HepG2 (cell line): ENCODE data around the gene SLC22A7. TPM values are rescaled to one million over a fixed set of nuclear protein-coding genes. Genes with fewer than 3 reads are reported as not detected.

Experiments
- DZIP1 ChIP-seq: sonication (generic); formaldehyde crosslinking; IDR thresholded peaks from 2 replicates; pipeline ENCODE4 v1.5.0; 2020; ENCODE audit warnings: mild to moderate bottlenecking, missing genetic modification reagents
- IKZF4 ChIP-seq: sonication (generic); formaldehyde crosslinking; IDR thresholded peaks from 2 replicates; pipeline ENCODE4 v1.5.1; 2020; ENCODE audit warnings: borderline replicate concordance, mild to moderate bottlenecking, low read depth, missing genetic modification reagents; ENCODE audit errors: not compliant biosample characterization
- JUND ChIP-seq: sonication (generic); formaldehyde crosslinking; IDR thresholded peaks from 2 replicates; pipeline ENCODE4 v1.8.0; 2022; ENCODE audit warnings: mild to moderate bottlenecking, missing genetic modification reagents
- KLF6 ChIP-seq: IDR thresholded peaks from 2 replicates; pipeline ENCODE4 v1.8.0; 2016; ENCODE audit warnings: missing biosample characterization, missing genetic modification reagents
- TAF1 ChIP-seq: sonication (generic); formaldehyde crosslinking; IDR thresholded peaks from 2 replicates; pipeline ENCODE4 v1.4.0; 2020; ENCODE audit warnings: missing genetic modification reagents
- ZFX ChIP-seq: sonication (generic); formaldehyde crosslinking; IDR thresholded peaks from 2 replicates; pipeline ENCODE4 v1.4.0; 2020; ENCODE audit warnings: mild to moderate bottlenecking, low read depth, missing genetic modification reagents, moderate library complexity
- ZNF296 ChIP-seq: sonication (generic); formaldehyde crosslinking; conservative IDR thresholded peaks from 2 replicates; pipeline ENCODE4 v1.5.0; 2020; ENCODE audit warnings: mild to moderate bottlenecking, missing genetic modification reagents
- ZNF510 ChIP-seq: sonication (generic); formaldehyde crosslinking; IDR thresholded peaks from 2 replicates; pipeline ENCODE4 v1.4.0; 2020; ENCODE audit warnings: low read depth, mild to moderate bottlenecking, missing genetic modification reagents
- ZNF619 ChIP-seq: sonication (generic); formaldehyde crosslinking; IDR thresholded peaks from 2 replicates; pipeline ENCODE4 v1.4.0; 2020; ENCODE audit warnings: mild to moderate bottlenecking, missing genetic modification reagents
- ZSCAN21 ChIP-seq: sonication (generic); formaldehyde crosslinking; IDR thresholded peaks from 2 replicates; pipeline ENCODE4 v1.8.0; 2022; ENCODE audit warnings: mild to moderate bottlenecking, missing genetic modification reagents, moderate library complexity, borderline replicate concordance
- ZSCAN5A ChIP-seq: sonication (generic); formaldehyde crosslinking; IDR thresholded peaks from 2 replicates; pipeline ENCODE4 v1.8.0; 2022; ENCODE audit warnings: mild to moderate bottlenecking, missing genetic modification reagents, borderline replicate concordance
- polyA plus RNA-seq, 8 experiments: library from polyadenylated mRNA; depleted of rRNA in 3 of 8; stranded (reverse) in 7 of 8; unstranded in 1 of 8; fragments of >200 nt; fragmentation: Illumina TruSeq in 4 of 8; extraction: Trizol in 4 of 8; gene quantifications; 2 replicates each; pipeline versions ENCODE4 v1.2.1 to v1.2.3, GENCODE V29; 2011 to 2016; ENCODE audit warnings: low read depth in 4 of 8, missing spikeins in 1 of 8, mixed read lengths in 1 of 8; ENCODE audit not compliant: insufficient read depth in 1 of 8
- total RNA-seq, 5 experiments: library from RNA; depleted of rRNA; stranded (reverse); fragments of >200 nt; fragmentation: Illumina TruSeq; extraction: Trizol; gene quantifications; 2 replicates each; pipeline ENCODE4 v1.2.3, GENCODE V29; 2016; ENCODE audit warnings: low read depth in 1 of 5
- TF ChIP-seq, protein P1 (sequence below): sonication (generic); formaldehyde crosslinking; IDR thresholded peaks from 2 replicates; pipeline ENCODE4 v1.5.1; 2020; ENCODE audit warnings: missing genetic modification reagents, mild to moderate bottlenecking, borderline replicate concordance
- TF ChIP-seq, protein P2 (sequence below): sonication (generic); formaldehyde crosslinking; IDR thresholded peaks from 2 replicates; pipeline ENCODE4 v1.5.1; 2020; ENCODE audit warnings: mild to moderate bottlenecking, missing genetic modification reagents
- TF ChIP-seq, protein P3 (sequence below), 2 experiments: sonication (generic) in 1 of 2; formaldehyde crosslinking in 1 of 2; IDR thresholded peaks; 2 replicates each; pipeline versions ENCODE4 v1.4.0 to v1.6.1; 2018 to 2020; ENCODE audit warnings: missing genetic modification reagents in 2 of 2, borderline replicate concordance in 1 of 2, low read depth in 1 of 2, mild to moderate bottlenecking in 1 of 2, missing biosample characterization in 1 of 2

SLC22A7 gene
- total and polyA plus RNA-seq, 2 of the 13 experiments (the other 11 are each of a cell fraction or from before 2014, with no cell fraction given) = 5.3 to 22.6 TPM

DNA sequence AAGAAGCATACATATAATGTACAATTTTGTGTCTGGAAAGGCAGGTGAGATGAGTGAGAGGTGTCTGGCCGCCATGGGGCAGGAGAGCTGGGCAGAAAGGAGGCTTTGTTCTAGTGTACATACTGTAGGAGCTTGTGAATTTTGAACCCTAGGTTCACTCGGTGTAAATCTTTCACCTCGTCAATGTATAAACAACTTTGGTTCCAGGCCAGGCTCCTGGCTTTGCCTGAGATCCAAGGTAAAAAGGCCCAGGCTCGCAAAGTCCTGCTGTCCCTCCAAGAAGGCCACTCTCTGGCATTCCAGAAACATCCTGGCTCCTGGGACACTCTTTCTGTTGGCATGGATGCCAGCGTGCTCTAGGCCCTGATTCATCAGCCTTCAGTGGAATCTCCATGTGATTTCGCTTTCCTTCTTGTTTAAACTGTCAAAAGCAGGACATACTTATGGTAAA, 7.1 kb upstream of the SLC22A7 start (continued):
- TF ChIP-seq DZIP1 (CRISPR knock-in tag) = no peak
- TF ChIP-seq IKZF4 (CRISPR knock-in tag) = no peak
- TF ChIP-seq, protein P1, sequence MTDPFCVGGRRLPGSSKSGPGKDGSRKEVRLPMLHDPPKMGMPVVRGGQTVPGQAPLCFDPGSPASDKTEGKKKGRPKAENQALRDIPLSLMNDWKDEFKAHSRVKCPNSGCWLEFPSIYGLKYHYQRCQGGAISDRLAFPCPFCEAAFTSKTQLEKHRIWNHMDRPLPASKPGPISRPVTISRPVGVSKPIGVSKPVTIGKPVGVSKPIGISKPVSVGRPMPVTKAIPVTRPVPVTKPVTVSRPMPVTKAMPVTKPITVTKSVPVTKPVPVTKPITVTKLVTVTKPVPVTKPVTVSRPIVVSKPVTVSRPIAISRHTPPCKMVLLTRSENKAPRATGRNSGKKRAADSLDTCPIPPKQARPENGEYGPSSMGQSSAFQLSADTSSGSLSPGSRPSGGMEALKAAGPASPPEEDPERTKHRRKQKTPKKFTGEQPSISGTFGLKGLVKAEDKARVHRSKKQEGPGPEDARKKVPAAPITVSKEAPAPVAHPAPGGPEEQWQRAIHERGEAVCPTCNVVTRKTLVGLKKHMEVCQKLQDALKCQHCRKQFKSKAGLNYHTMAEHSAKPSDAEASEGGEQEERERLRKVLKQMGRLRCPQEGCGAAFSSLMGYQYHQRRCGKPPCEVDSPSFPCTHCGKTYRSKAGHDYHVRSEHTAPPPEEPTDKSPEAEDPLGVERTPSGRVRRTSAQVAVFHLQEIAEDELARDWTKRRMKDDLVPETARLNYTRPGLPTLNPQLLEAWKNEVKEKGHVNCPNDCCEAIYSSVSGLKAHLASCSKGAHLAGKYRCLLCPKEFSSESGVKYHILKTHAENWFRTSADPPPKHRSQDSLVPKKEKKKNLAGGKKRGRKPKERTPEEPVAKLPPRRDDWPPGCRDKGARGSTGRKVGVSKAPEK (CRISPR knock-in tag) = 0 out of 2 replicates have a peak, but pooled peaks have one; percentile 45
- TF ChIP-seq ZSCAN21 (CRISPR knock-in tag) = peak; percentile 63; the same call in 1 of the 2 replicates
- TF ChIP-seq KLF6 = peak; percentile 35; the same call in 1 of the 2 replicates
- TF ChIP-seq, protein P2, sequence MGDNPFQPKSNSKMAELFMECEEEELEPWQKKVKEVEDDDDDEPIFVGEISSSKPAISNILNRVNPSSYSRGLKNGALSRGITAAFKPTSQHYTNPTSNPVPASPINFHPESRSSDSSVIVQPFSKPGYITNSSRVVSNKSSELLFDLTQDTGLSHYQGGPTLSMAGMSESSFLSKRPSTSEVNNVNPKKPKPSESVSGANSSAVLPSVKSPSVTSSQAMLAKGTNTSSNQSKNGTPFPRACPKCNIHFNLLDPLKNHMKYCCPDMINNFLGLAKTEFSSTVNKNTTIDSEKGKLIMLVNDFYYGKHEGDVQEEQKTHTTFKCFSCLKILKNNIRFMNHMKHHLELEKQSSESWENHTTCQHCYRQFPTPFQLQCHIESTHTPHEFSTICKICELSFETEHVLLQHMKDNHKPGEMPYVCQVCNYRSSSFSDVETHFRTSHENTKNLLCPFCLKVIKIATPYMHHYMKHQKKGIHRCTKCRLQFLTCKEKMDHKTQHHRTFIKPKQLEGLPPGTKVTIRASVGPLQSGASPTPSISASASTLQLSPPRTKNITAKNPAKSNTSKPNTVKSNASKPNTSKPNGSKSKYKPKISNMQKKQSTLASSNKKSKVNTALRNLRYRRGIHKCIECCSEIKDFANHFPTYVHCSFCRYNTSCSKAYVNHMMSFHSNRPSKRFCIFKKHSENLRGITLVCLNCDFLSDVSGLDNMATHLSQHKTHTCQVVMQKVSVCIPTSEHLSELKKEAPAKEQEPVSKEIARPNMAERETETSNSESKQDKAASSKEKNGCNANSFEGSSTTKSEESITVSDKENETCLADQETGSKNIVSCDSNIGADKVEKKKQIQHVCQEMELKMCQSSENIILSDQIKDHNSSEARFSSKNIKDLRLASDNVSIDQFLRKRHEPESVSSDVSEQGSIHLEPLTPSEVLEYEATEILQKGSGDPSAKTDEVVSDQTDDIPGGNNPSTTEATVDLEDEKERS (CRISPR knock-in tag) = 0 out of 2 replicates have a peak, but pooled peaks have one; percentile 43
- no peak; the same call in none of the 2 replicates for TF ChIP-seq TAF1
- TF ChIP-seq, protein P3, sequence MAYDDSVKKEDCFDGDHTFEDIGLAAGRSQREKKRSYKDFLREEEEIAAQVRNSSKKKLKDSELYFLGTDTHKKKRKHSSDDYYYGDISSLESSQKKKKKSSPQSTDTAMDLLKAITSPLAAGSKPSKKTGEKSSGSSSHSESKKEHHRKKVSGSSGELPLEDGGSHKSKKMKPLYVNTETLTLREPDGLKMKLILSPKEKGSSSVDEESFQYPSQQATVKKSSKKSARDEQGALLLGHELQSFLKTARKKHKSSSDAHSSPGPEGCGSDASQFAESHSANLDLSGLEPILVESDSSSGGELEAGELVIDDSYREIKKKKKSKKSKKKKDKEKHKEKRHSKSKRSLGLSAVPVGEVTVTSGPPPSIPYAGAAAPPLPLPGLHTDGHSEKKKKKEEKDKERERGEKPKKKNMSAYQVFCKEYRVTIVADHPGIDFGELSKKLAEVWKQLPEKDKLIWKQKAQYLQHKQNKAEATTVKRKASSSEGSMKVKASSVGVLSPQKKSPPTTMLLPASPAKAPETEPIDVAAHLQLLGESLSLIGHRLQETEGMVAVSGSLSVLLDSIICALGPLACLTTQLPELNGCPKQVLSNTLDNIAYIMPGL (CRISPR knock-in tag; IDR thresholded peaks at IDR 0.05; ENCODE audit: borderline replicate concordance in 1 of 2, low read depth in 1 of 2) = peak in 1 of 2 experiments; percentile 31; a peak in 1 of 4 replicates
- TF ChIP-seq ZNF510 = no peak
- TF ChIP-seq ZFX (CRISPR knock-in tag) = peak; percentile 89
- TF ChIP-seq ZSCAN5A (CRISPR knock-in tag) = no peak
- TF ChIP-seq ZNF619 (CRISPR knock-in tag) = no peak
- no peak for TF ChIP-seq ZNF296 (CRISPR knock-in tag)
- no peak for TF ChIP-seq JUND (CRISPR knock-in tag)
